Neural cell (in vitro differentiated cells): Measurements from ENCODE around the gene SNX33. TPM values are rescaled to one million over a fixed set of nuclear protein-coding genes. Genes with fewer than 3 reads are reported as not detected.
"Not testable (repeated sequence)": the region's sequence is repeated elsewhere in the genome, so short reads cannot be mapped to it uniquely, and the experiment has no call there.

Experiments
- H2AFZ ChIP-seq: fragments of 200-600, 300-800 bp; sonication (generic), shearing (Covaris generic); 2 replicates; pipeline ENCODE4 v1.6.0; 2014; ENCODE audit warnings: low read depth, mild to moderate bottlenecking, antibody characterized with exemption, low read length, moderate library complexity
- H3F3A ChIP-seq: fragments of 200-600 bp; shearing (Covaris generic); 2 replicates; pipeline ENCODE4 v1.6.1; 2016; ENCODE audit warnings: mild to moderate bottlenecking, moderate library complexity, mixed read lengths, antibody characterized with exemption, low read length; ENCODE audit not compliant: insufficient read depth, poor library complexity, severe bottlenecking
- H3K27ac ChIP-seq: fragments of 200-600, 300-800 bp; sonication (generic), shearing (Covaris generic); 2 replicates; pipeline ENCODE4 v1.5.1; 2014; ENCODE audit warnings: mild to moderate bottlenecking, low read length, moderate library complexity
- H3K27me3 ChIP-seq: fragments of 300-800, 200-600 bp; sonication (generic), shearing (Covaris generic); 2 replicates; pipeline ENCODE4 v1.6.0; 2014; ENCODE audit warnings: mild to moderate bottlenecking, low read depth, low read length, moderate library complexity; ENCODE audit not compliant: insufficient read depth
- H3K36me3 ChIP-seq: fragments of 300-800, 200-600 bp; sonication (generic), shearing (Covaris generic); 2 replicates; pipeline ENCODE4 v1.5.1; 2014; ENCODE audit warnings: mild to moderate bottlenecking, antibody characterized with exemption, low read length, moderate library complexity; ENCODE audit not compliant: insufficient read depth
- H3K4me2 ChIP-seq: fragments of 300-800, 200-600 bp; sonication (generic), shearing (Covaris generic); 2 replicates; pipeline ENCODE4 v1.6.0; 2014; ENCODE audit warnings: mild to moderate bottlenecking, low read length
- H3K4me3 ChIP-seq: fragments of 300-800, 200-600 bp; sonication (generic), shearing (Covaris generic); 2 replicates; pipeline ENCODE4 v1.5.1; 2014; ENCODE audit warnings: mild to moderate bottlenecking, low read length, moderate library complexity
- H3K79me2 ChIP-seq: fragments of 200-600 bp; shearing (Covaris generic); replicated peaks from 2 replicates; pipeline ENCODE4 v1.6.0; 2014; ENCODE audit warnings: mild to moderate bottlenecking, low read length, moderate library complexity; ENCODE audit not compliant: insufficient read depth
- H3K9ac ChIP-seq: fragments of 300-800, 200-600 bp; sonication (generic), shearing (Covaris generic); 2 replicates; pipeline ENCODE4 v1.6.1; 2016; ENCODE audit warnings: mild to moderate bottlenecking, low read length, mixed read lengths
- H3K9me2 ChIP-seq: fragments of 200-600 bp; shearing (Covaris generic); 2 replicates; pipeline ENCODE4 v1.6.1; 2016; ENCODE audit warnings: mild to moderate bottlenecking, low read length, mixed read lengths; ENCODE audit not compliant: insufficient read depth
- H3K9me3 ChIP-seq: fragments of 200-600, 300-800 bp; sonication (generic), shearing (Covaris generic); 2 replicates; pipeline ENCODE4 v1.6.1; 2016; ENCODE audit warnings: mild to moderate bottlenecking, mixed run types, low read length, moderate library complexity, mixed read lengths
- H4K20me1 ChIP-seq: fragments of 200-600 bp; shearing (Covaris generic); 2 replicates; pipeline ENCODE4 v1.6.1; 2016; ENCODE audit warnings: mild to moderate bottlenecking, mixed run types; ENCODE audit not compliant: insufficient read depth
- EP300 ChIP-seq: fragments of 450-650 bp; conservative IDR thresholded peaks from 2 replicates; pipeline ENCODE4 v1.6.1; 2014; ENCODE audit warnings: antibody characterized with exemption, mild to moderate bottlenecking, moderate library complexity; ENCODE audit not compliant: poor library complexity, severe bottlenecking
- EZH2 ChIP-seq: fragments of 200-600, 300-800 bp; shearing (Covaris generic), sonication (generic); IDR thresholded peaks from 2 replicates; pipeline ENCODE4 v1.6.1; 2014; ENCODE audit warnings: antibody characterized with exemption, low read length, borderline replicate concordance, mild to moderate bottlenecking; ENCODE audit not compliant: insufficient read depth, poor library complexity, severe bottlenecking
- MXI1 ChIP-seq: fragments of 450-650 bp; conservative IDR thresholded peaks from 2 replicates; pipeline ENCODE4 v1.6.1; 2014; ENCODE audit warnings: antibody characterized with exemption, mild to moderate bottlenecking; ENCODE audit not compliant: poor library complexity, severe bottlenecking
- POLR2AphosphoS5 ChIP-seq: IDR thresholded peaks from 2 replicates; pipeline ENCODE4 v1.6.1; 2012
- RAD21 ChIP-seq: fragments of 450-650 bp; conservative IDR thresholded peaks from 2 replicates; pipeline ENCODE4 v1.6.1; 2014; ENCODE audit warnings: antibody characterized with exemption, mild to moderate bottlenecking, moderate library complexity
- SMC3 ChIP-seq: fragments of 450-650 bp; conservative IDR thresholded peaks from 2 replicates; pipeline ENCODE4 v1.6.1; 2014; ENCODE audit warnings: antibody characterized with exemption, mild to moderate bottlenecking, moderate library complexity; ENCODE audit not compliant: poor library complexity
- TAF1 ChIP-seq: IDR thresholded peaks from 2 replicates; pipeline ENCODE4 v1.6.1; 2012; ENCODE audit warnings: low read depth
- polyA plus RNA-seq: library from polyadenylated mRNA; depleted of rRNA; stranded (reverse); fragments of >200 nt; gene quantifications from 2 replicates; pipeline ENCODE4 v1.2.3, GENCODE V29; 2014
- TF ChIP-seq, protein P1 (sequence below): IDR thresholded peaks from 2 replicates; pipeline ENCODE4 v1.6.1; 2012; ENCODE audit warnings: borderline replicate concordance
- TF ChIP-seq, protein P2 (sequence below): fragments of 450-650 bp; IDR thresholded peaks from 2 replicates; pipeline ENCODE4 v1.5.1; 2014; ENCODE audit warnings: antibody characterized with exemption, mild to moderate bottlenecking, moderate library complexity; ENCODE audit not compliant: poor library complexity, severe bottlenecking

The SNX33 gene
- polyA plus RNA-seq, 1 donor from 2014 or later = 0.14 TPM

DNA sequence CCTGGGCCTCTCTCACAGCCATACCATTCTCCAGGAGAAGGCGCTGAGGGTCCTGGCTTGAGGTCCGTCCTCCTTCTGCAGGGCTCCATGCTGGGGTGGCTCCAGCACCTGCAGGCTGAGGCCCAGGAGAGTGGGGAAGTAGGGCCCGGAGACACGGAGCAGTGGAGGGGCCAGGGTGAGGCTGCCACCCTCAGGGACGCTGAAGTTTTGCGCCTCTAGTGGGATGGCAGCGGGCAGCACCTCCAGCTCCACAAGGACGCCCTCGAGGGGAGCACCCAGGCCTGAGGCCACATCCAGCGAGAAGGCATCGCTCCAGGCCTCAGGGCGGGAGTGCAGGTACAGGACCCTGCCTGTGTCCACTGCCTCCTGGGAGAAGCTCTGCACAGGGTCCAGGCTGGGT, 37.5 kb downstream of the SNX33 start:
- H3K27me3 ChIP-seq = no peaks in the 10 kb centered on the region
- no peak overlapping the region for H3K9ac ChIP-seq
- H4K20me1 ChIP-seq = no peaks in the 10 kb centered on the region
- TF ChIP-seq TAF1 (no peak), SMC3 (no peak), MXI1 (no peak), RAD21 (no peak), POLR2AphosphoS5 (no peak), EZH2 (no peak), EP300 (no peak)
- TF ChIP-seq, protein P1, sequence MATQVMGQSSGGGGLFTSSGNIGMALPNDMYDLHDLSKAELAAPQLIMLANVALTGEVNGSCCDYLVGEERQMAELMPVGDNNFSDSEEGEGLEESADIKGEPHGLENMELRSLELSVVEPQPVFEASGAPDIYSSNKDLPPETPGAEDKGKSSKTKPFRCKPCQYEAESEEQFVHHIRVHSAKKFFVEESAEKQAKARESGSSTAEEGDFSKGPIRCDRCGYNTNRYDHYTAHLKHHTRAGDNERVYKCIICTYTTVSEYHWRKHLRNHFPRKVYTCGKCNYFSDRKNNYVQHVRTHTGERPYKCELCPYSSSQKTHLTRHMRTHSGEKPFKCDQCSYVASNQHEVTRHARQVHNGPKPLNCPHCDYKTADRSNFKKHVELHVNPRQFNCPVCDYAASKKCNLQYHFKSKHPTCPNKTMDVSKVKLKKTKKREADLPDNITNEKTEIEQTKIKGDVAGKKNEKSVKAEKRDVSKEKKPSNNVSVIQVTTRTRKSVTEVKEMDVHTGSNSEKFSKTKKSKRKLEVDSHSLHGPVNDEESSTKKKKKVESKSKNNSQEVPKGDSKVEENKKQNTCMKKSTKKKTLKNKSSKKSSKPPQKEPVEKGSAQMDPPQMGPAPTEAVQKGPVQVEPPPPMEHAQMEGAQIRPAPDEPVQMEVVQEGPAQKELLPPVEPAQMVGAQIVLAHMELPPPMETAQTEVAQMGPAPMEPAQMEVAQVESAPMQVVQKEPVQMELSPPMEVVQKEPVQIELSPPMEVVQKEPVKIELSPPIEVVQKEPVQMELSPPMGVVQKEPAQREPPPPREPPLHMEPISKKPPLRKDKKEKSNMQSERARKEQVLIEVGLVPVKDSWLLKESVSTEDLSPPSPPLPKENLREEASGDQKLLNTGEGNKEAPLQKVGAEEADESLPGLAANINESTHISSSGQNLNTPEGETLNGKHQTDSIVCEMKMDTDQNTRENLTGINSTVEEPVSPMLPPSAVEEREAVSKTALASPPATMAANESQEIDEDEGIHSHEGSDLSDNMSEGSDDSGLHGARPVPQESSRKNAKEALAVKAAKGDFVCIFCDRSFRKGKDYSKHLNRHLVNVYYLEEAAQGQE = no peak
- TF ChIP-seq, protein P2, sequence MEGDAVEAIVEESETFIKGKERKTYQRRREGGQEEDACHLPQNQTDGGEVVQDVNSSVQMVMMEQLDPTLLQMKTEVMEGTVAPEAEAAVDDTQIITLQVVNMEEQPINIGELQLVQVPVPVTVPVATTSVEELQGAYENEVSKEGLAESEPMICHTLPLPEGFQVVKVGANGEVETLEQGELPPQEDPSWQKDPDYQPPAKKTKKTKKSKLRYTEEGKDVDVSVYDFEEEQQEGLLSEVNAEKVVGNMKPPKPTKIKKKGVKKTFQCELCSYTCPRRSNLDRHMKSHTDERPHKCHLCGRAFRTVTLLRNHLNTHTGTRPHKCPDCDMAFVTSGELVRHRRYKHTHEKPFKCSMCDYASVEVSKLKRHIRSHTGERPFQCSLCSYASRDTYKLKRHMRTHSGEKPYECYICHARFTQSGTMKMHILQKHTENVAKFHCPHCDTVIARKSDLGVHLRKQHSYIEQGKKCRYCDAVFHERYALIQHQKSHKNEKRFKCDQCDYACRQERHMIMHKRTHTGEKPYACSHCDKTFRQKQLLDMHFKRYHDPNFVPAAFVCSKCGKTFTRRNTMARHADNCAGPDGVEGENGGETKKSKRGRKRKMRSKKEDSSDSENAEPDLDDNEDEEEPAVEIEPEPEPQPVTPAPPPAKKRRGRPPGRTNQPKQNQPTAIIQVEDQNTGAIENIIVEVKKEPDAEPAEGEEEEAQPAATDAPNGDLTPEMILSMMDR = no peak
- no peak overlapping the region for H3K27ac ChIP-seq
- no peaks in the 10 kb centered on the region for H3F3A ChIP-seq
- H3K9me3 ChIP-seq = no peaks in the 10 kb centered on the region
- no peaks in the 10 kb centered on the region for H3K36me3 ChIP-seq
- no peaks in the 10 kb centered on the region for H3K79me2 ChIP-seq
- no peak overlapping the region for H3K4me2 ChIP-seq
- no peak overlapping the region for H2AFZ ChIP-seq
- H3K4me3 ChIP-seq = no peak overlapping the region
- H3K9me2 ChIP-seq = no peaks in the 10 kb centered on the region

DNA sequence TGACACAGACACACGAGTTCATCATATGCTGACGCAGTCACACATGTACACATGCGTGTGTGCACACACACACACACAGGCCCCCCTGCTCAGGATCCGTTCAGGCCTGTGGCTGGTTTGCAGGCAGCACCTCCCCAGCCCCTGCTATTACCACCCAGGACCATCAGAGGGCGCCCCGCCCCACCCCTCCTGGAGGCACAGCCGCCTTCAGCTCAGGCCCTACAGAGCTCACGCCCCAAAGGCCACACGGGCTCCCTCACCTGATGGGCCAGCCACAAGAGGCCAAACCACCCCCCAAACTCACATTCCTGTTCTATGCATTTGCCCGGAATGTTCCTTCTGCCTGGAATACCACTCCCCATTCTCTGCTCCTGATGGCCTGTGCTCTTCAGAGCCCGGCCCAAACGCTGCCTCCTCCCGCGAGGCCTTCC, 38.5 kb downstream of the SNX33 start:
- not testable (repeated sequence) for H3K4me2 ChIP-seq, H3K27ac ChIP-seq, H3K79me2 ChIP-seq, H3K9ac ChIP-seq, H4K20me1 ChIP-seq, H3K9me2 ChIP-seq, H3K4me3 ChIP-seq, H2AFZ ChIP-seq, H3K9me3 ChIP-seq, H3K27me3 ChIP-seq, H3F3A ChIP-seq, H3K36me3 ChIP-seq
- TF ChIP-seq SMC3 (peak; percentile 70), RAD21 (peak; percentile 53)
- TF ChIP-seq, protein P2 = peak; percentile 72
